M059J (cell line): ENCODE data around the gene NR3C1. TPM values are rescaled to one million over a fixed set of nuclear protein-coding genes. Genes with fewer than 3 reads are reported as not detected.
A peak's percentile ranks its signal among the peaks of the same experiment; 100 is the strongest.

Experiments used
- DNase-seq: peaks from one replicate; pipeline ENCODE4 v3.0.0-alpha.2; 2012; ENCODE audit warnings: low read depth
- total RNA-seq: library from RNA; depleted of rRNA; stranded (reverse); fragments of >200 nt; shearing (Covaris generic); gene quantifications from 2 replicates; pipeline ENCODE4 v1.2.3, GENCODE V29; 2014

Gene NR3C1
- total RNA-seq, 1 experiment from 2014 or later, result 65.3 TPM

DNA sequence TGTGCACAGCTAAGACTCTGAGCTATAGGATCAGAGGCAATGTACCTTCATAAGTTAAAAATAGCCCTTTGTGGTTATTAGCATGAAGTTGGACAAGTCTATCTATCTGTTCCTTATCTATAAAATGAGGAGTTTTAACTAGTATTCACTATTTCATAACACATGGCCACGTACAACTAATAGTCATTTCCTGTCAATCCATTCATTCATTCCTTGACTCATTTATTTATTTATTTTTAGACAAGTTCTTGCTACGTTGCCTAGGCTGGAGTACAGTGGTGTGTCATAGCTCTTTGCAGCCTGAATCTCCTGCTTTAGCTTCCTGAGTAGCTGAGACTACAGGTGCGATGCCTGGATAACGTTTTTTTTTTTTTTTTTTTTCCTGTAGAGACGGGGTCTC, 92.1 kb downstream of the NR3C1 start:
- DNase-seq, result peak; percentile 91

- peak; percentile 81 for DNase-seq
Observed at GRCh38 chr5:143309661-143310431, 93.6 kb downstream of the NR3C1 start.

DNA sequence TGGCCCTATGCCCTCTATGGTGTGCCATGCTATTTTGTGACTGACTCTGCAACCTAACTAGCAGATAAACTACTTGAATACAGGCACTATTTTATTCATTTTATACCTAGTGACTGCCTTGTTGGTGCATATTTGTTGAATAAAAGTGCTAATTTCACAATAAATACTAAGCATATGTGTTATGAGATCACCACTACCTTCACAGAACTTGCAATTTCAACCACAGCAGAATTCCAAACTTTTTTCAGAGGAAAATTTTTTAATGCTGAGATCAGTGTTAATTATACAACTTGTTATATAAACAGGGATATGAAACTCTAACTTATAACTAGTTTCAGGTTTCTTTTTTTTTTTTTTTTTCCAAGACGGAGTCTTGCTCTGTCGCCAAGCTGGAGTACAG, 94.8 kb downstream of the NR3C1 start:
- DNase-seq, result peak; percentile 42

DNA sequence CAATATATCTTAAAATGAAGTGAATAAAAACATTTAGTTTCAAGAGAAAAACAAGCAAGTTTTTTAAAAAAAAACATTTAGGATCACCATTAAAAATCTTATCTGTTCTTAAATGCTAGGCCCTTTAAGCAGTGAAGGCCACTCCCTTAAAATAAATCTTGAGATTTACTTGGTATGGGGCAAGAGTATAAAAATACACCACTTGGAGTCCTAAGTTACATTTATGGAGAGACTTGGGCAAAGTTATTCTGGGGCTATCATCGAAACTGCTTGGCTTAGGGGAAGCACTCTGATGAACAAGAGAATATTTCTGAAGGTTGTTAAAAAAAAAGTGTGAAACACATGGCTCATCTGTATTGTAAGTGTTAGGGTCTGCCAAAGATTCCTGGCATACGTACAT, 97.4 kb downstream of the NR3C1 start:
- DNase-seq, result no peak

DNA sequence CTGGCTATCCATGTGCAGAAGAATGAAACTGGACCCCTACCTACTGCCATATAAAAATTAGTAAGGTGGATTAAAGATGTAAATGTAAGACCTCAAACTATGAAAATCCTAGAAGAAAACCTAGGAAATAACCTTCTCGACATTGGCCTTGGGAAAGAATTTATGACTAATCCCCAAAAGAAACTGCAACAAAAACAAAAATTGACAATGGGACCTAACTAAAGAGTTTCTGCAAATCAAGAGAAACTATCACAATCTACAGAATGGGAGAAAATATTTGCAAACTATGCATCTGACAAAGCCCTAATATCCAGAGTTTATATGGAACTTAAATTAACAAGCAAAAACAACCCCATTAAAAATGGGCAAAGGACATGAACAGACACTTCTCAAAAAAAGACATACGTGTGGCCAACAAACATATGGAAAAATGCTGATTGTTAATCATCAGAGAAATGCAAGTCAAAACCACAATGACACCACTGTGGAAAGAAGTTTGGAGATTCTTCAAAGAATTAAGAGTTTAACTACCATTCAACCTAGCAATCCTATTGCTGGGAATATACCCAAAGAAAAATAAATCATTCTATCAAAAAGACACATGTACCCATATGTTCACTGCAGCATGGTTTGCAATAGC, 98.5 kb downstream of the NR3C1 start:
- peak; percentile 53 for DNase-seq

- peak; percentile 33 for DNase-seq
Observed at GRCh38 chr5:143302341-143303045, 101.0 kb downstream of the NR3C1 start.

DNA sequence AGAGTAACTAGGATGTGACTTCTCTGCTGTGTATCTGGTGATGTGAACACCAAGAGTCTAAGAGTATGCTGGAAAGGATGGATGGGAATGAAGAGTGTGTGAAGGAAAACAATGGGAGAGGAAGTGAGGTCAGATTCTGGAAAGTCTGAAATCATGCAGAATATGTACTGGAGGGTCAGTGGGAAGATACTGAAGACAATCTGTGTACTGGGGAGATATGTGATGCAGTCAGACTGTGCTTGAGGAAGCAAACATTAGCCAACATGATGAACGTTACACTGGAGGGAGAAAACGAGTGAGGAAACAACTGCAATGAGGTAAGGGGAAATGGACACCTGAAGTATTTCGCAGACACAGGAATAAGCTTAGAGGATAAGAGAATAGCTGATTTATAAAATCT, 105.7 kb downstream of the NR3C1 start:
- DNase-seq, result no peak

DNA sequence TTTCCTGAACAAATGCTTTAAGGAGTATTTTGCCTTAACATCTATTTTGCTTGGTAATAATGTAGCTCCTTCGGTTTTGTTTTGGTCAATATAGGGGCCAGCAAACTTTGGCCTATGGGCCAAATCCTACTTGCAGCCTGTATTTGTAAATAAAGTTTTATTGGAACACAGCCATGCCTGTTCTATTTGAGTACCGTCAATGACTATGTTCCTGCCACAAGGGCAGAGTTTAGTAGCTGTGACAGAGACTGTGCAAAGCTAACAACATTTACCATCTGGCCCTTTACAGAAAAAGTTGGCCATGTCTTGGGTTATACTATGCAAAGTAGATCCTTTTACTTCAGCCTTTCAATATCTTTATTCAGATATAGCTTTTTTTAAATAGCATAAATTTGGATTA, 113.4 kb downstream of the NR3C1 start:
- no peak for DNase-seq

DNA sequence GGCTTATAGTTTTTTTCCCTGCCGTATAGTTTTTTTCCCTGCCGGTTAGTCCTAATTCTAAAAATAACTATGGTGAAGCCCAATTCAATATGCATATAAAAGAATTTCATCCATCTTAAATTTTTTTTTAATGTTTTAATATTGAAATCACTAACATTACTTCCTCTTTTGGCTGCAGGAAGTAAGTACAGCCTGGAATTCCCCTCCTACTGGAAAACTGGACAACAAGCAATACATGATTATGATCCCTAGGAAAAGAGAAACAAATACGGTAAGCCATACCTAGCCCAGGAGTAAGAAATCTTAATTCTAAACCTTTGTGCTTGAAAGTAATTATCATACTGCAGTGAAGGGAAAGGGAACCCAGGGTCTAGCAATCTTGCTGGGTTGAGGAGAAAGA, 119.0 kb downstream of the NR3C1 start:
- DNase-seq, result no peak

DNA sequence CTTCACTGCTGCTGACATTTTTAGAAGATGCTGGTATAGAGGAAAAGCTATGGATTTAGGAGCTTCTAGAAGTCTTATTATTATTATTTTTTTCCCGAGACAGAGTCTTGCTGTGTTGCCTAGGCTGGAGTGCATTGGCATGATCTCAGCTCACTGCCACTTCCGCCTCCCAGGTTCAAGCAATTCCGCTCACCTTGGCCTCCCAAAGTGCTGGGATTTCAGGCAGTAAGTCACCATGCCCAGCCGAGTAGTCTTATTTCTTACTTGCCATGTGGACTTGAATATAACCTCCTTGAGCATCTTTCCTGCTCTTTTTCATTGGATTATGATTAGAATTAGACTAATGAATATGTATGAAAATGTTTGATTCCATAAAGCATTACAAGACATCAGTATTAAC, 119.5 kb downstream of the NR3C1 start:
- no peak for DNase-seq

DNA sequence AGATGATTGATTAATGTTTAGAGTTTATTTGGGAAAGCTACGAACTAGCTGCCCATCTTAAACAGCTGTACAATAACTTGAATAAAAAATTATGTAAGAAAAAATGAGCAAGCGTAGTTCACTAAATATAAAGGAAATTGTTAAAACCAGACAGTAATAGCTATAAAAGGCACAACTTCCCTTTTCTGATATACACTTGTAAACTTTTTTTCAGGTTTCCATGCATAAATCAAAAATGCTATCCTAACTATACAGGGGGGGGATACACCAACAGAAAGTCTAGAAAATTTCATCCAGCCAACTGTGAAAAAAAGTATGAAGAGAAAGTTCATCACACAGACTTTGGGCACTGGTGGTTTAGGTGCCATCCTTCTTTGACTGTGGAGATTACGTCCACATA, 122.3 kb downstream of the NR3C1 start:
- no peak for DNase-seq

GRCh38 chr5:143279698-143280097, 123.8 kb downstream of the NR3C1 start:
- DNase-seq, result peak; percentile 29

DNA sequence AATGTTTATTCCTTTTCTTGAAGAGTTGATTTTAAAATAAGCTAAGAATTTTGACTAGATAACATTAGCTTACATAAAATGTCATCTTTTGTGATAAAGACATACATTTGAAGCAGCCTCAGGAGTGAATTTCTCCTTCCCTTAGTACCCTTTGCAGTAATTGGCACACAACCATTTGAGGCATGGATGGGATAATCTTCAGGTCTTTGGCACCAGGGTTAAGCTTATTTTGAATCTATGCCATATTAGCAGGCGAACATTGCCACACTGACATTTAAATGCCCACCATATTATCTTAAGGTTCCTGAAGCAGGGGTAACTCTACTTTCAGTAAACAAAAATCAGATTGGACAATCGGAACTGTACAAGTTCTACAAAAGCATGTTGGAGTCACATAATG, 126.0 kb downstream of the NR3C1 start:
- DNase-seq, result no peak

DNA sequence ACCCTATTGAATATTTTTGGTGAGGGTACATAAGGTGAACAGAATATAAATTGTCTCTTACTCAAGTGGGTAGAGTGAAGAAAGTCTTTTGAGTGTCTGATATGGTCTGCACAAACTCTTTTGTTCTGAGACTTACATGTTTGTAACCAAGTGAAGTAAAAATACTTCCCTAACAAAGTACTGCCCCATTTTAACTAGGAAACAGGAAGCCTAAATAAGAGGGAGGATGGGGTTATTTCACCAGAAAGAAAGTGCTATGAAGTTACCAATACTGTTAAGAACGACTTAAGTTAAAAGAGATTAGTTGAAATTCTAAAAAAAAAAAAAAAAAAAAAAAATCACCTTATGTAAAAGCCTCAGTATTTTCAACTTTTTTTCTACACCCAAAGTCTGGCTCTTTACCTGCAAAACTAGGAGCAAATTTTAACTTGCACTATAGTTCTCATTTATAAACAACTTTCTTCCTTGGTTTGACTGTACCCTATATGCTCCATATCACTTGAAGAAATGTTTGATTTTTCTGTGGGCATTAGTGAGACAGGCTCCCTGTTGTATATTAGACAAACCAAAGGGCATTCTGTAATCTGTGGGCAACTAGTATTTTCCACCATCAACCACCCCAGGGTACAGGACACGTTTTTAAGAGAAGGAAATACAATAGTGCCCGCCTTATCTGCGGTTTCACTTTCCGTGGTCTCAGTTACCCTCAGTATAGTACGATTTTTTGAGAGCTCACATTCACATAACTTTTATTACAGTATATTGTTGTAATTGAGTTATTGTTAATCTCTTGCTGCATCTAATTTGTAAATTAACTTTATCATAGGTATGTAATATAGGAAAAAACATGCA, 127.7 kb downstream of the NR3C1 start:
- DNase-seq, result no peak

DNA sequence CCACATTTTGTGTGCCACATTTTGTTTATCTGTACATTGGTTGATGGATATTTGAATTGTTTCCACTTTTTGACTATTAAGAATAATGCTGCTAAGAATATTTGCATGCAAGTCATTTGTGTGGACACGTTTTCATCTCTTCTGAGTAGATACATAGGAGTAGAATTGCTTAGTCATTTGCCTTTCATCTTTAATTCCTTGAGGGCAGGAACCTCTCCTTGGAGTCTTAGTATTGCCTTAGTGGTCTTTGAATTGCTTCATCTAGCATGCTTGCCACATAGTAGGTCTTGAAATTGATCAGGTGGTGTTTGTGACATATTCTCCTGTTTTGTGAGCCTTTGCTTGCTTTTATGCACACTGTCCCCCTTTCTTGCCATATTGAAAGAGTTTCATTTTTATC, 128.5 kb downstream of the NR3C1 start:
- no peak for DNase-seq

GRCh38 chr5:143271431-143271830, 132.1 kb downstream of the NR3C1 start:
- DNase-seq, result no peak

DNA sequence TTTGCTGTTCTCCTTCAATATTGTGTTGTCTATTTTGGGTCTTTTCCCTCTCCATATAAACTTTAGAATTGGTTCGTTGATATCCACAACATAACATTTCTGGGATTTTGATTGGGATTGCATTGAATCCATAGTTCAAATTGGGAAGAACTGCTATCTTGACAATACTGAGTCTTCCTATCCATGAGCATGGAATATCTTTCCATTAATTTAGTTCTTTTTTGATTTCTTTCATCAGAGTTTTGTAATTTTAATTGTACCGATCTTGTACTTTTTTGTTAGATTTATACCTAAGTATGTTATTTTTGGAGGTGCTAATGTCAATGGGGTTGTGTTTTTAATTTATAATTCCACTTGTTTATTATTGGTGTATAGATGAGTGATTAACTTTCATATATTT, 135.1 kb downstream of the NR3C1 start:
- DNase-seq, result no peak

DNA sequence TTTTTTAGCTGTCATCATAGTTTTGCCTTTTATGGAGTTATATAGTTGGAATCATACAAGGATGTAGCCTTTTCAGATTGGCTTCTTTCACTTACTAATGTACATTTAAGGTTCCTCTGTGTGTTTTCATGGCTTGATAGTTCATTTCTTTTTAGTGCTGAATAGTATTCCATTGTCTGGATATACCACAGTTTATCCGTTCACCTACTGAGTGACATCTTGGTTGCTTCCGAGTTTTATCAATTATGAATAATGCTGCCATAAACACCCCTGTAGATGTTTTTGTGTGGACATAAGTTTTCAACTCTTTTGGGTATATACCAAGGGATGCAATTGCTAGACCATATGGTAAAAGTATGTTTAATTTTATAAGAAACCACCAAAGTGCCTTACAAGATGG, 136.3 kb downstream of the NR3C1 start:
- DNase-seq, result no peak

DNA sequence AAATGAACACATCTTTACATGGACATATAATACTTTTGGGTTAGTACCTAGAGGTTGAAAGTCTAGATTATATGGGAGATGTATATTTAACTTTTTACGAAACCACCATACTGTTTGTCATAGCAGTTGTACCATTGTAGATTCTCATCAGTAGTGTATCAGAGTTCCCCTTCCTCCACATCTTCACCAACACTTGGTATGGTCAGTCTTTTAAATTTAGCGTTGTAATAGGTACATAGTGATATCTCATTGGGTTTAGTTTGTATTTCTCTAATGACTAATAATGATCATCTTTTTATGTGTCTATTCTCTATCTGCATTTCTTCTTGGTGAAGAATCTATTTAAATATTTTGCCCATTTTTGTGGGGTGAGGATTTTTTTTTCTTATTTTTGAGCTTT, 137.5 kb downstream of the NR3C1 start:
- no peak for DNase-seq

DNA sequence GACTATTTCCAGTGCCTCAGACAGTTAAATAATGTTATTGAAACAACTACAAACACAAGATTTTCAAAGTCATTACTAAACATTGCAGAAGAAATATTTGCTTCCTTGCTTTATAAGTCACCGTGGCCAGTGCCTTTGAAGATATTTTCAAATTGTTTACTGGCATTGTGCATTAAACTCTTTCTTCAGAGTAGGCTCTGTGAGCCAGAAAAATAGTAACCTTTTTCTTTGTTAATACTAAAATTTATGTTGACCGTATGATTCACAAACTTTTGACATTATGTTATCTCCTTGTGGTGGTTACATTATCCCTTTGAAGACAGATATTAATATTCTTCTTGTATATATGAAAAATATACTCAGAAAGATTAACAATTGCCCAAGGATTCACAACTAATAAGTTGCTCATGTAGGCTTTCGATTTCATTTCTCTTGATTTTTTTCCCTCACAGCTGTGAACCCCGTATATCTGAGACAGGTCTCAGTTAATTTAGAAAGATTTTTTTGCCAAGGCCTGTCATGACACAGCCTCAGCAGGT, 140.1 kb downstream of the NR3C1 start:
- DNase-seq, result no peak

DNA sequence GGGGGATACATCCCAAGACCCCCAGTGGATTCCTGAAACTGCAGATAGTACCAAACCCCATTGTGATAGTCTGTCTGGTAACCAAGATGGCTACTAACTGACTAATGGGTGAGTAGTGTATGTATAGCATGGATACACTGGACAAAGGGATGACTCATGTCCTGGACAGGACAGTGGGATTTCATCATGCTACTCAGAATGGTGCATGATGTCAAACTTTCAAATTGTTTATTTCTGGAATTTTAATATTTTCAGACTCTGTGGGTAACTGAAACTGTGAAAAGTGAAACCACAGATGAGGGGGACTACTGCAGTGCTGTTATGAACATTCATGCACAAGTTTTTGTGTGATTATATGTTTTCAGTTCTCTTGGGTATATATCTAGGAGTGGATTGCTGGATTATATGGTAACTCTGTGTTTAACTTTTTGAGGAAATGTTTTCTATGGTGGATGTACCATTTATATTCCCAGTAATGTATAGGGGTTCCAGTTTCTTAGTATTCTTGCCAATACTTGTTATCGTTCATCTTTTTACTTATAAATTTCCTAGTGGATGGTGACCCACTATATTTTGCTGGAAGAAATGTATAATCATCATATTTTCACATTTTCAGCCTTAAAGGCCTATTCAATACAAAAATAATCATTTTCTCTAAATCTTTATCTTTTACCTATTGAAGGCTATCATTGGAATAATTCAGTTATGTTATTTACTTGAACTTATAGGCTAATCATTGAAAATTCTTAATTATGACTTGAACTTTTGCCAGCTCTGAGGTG, 140.9 kb downstream of the NR3C1 start:
- peak; percentile 84 for DNase-seq
